ENCODE data around the gene FUT3. TPM values are rescaled to one million over a fixed set of nuclear protein-coding genes. Genes with fewer than 3 reads are reported as not detected.

The FUT3 gene
- total RNA-seq (under 1 TPM in 1 of 2 donors, not detected in 1; 0.25 TPM), polyA plus RNA-seq (under 1 TPM; 0.27 to 0.47 TPM)

DNA sequence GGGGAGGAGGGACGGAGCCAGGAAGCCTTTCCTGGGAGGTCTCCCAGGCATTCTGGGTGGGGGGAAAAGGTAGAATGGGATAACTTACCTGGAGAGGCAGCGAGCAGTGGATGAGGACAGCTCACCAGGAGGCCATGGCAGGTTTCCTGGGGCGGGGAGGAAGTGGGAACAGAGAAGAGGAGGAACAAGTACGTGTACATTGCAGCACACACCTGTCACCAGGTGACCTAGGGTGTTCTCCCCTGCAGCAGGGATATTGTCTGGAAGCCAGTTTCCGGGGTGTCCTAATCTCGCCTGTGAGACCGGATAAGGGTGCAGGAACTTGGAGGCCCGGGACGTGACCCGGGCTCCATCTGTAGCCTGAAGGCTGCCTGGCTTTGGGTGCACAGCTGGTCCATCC lies at the start of gene FUT3:
FUT3 (minus strand) TSS at position 148 of the 400 bp plus-strand sequence.
- Histone ChIP-seq H3K9ac (ENCODE audit: low read depth in 1 of 2, low read length in 2 of 2) (no peak within 1 kb of the TSS), H3K36me3 (ENCODE audit: control insufficient read depth in 4 of 4, insufficient read depth in 3 of 4, low read depth in 1 of 4, low read length in 3 of 4) (no peaks in the 10 kb centered on the region), H3K27me3 (ENCODE audit: control insufficient read depth in 4 of 4, insufficient read depth in 4 of 4, low read length in 3 of 4) (no peaks in the 10 kb centered on the region), H3K27ac (ENCODE audit: low read depth in 1 of 2, low read length in 2 of 2) (no peak within 1 kb of the TSS), H3K4me1 (ENCODE audit: control insufficient read depth in 4 of 4, insufficient read depth in 4 of 4, low read length in 3 of 4) (peaks cover 0 to 5% (median 2%) of the 10 kb centered on the region in 4 donors), H3K9me3 (ENCODE audit: control insufficient read depth in 4 of 4, low read length in 3 of 4) (no peaks in the 10 kb centered on the region), H3K4me3 (ENCODE audit: low read depth in 1 of 3, low read length in 3 of 3) (no peak within 1 kb of the TSS)
- TF ChIP-seq FOXA2 (IDR thresholded peaks at IDR 0.05) = no peak
- TF ChIP-seq FOXA1 (IDR thresholded peaks at IDR 0.05) = no peak
- 72% methylated on average over 10 of the region's 10 CpGs for WGBS
- DNase-seq (ENCODE audit: low spot score) = no peak

DNA sequence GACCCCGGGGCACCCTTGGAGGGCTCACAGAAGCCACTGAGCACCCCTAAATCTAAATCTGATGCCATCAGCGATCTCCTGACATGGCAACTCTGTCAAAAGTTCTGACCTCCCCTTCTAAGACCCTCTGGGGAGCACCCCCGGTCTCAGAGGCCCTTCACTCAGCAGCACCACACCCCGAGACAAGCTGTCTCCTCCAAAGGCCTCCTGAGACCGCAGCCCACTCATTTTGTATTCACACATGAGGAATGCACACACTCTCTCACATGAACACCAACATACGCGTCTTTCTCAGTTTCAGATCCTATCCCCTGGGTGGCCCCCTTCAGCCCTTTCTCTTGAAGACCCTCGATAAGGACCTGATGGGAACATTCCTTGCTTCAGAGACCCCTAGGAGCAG lies 49.7 kb upstream of the FUT3 start:
- WGBS = 94% methylated on average over 8 of the region's 8 CpGs
- Histone ChIP-seq H3K27me3 (ENCODE audit: control insufficient read depth in 4 of 4, insufficient read depth in 4 of 4, low read length in 3 of 4) (no peaks in the 10 kb centered on the region), H3K36me3 (ENCODE audit: control insufficient read depth in 4 of 4, insufficient read depth in 3 of 4, low read depth in 1 of 4, low read length in 3 of 4) (peaks cover 0 to 11% (median 4%) of the 10 kb centered on the region in 4 donors), H3K9me3 (ENCODE audit: control insufficient read depth in 4 of 4, low read length in 3 of 4) (no peaks in the 10 kb centered on the region), H3K4me1 (ENCODE audit: control insufficient read depth in 4 of 4, insufficient read depth in 4 of 4, low read length in 3 of 4) (peaks cover 3 to 25% (median 21%) of the 10 kb centered on the region in 4 donors), H3K9ac (ENCODE audit: low read depth in 1 of 2, low read length in 2 of 2) (no peak overlapping the region), H3K27ac (ENCODE audit: low read depth in 1 of 2, low read length in 2 of 2) (no peak overlapping the region), H3K4me3 (ENCODE audit: low read depth in 1 of 3, low read length in 3 of 3) (no peak overlapping the region)
- TF ChIP-seq, protein P1, sequence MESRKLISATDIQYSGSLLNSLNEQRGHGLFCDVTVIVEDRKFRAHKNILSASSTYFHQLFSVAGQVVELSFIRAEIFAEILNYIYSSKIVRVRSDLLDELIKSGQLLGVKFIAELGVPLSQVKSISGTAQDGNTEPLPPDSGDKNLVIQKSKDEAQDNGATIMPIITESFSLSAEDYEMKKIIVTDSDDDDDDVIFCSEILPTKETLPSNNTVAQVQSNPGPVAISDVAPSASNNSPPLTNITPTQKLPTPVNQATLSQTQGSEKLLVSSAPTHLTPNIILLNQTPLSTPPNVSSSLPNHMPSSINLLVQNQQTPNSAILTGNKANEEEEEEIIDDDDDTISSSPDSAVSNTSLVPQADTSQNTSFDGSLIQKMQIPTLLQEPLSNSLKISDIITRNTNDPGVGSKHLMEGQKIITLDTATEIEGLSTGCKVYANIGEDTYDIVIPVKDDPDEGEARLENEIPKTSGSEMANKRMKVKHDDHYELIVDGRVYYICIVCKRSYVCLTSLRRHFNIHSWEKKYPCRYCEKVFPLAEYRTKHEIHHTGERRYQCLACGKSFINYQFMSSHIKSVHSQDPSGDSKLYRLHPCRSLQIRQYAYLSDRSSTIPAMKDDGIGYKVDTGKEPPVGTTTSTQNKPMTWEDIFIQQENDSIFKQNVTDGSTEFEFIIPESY (IDR thresholded peaks at IDR 0.05) = no peak
- no peak for DNase-seq (ENCODE audit: low spot score)

DNA sequence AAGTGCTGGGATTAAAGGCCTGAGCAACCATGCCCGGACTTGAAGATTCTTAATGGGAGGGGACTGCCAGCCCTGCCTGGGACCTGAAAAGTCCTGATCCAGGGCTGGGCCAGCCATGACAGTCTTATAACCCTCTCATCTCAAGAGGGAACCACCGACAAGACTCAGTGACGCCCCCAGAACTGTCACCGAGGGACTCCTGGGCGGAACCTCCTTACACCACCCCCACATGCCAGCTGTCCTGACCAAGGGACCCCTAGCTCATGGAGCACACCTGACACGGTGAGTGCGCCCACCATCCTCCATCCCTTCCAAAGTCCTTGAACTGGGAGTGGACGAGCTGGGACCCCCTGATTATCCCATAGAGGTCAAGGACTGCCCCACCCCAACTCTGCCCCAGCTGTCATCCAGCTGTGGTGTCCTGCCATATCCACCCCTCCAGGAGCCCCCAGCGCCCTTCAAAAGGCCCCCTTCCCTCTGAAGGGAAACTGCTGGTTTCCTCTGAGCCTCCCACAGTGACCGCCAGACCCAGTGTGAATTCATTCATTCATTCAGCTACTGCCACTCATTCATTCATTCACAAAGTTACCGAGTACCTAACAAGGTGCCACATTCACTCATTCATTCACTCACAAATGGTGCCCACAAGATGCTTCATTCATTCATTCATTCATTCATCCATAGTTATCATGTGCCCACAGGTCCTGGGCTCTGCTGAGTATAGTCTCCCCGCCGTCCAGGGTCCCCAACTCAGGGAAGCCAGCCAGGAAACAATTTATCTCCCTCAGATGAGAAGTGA lies 48.7 kb upstream of the FUT3 start:
- H3K36me3 ChIP-seq (ENCODE audit: control insufficient read depth in 4 of 4, insufficient read depth in 3 of 4, low read depth in 1 of 4, low read length in 3 of 4) = peaks cover 8 to 21% (median 9%) of the 10 kb centered on the region in 4 donors
- DNase-seq (ENCODE audit: low spot score) = no peak
- H3K9ac ChIP-seq (ENCODE audit: low read depth in 1 of 2, low read length in 2 of 2) = no peak overlapping the region
- no peaks in the 10 kb centered on the region for H3K9me3 ChIP-seq (ENCODE audit: control insufficient read depth in 4 of 4, low read length in 3 of 4)
- no peak overlapping the region for H3K4me3 ChIP-seq (ENCODE audit: low read depth in 1 of 3, low read length in 3 of 3)
- TF ChIP-seq FOXA1 (IDR thresholded peaks at IDR 0.05) = no peak
- no peak for TF ChIP-seq ATF3 (IDR thresholded peaks at IDR 0.05)
- TF ChIP-seq FOXA2 (IDR thresholded peaks at IDR 0.05) = no peak
- TF ChIP-seq EGR1 (IDR thresholded peaks at IDR 0.05; ENCODE audit: low read depth in 2 of 2) = no peak
- TF ChIP-seq, protein P2, sequence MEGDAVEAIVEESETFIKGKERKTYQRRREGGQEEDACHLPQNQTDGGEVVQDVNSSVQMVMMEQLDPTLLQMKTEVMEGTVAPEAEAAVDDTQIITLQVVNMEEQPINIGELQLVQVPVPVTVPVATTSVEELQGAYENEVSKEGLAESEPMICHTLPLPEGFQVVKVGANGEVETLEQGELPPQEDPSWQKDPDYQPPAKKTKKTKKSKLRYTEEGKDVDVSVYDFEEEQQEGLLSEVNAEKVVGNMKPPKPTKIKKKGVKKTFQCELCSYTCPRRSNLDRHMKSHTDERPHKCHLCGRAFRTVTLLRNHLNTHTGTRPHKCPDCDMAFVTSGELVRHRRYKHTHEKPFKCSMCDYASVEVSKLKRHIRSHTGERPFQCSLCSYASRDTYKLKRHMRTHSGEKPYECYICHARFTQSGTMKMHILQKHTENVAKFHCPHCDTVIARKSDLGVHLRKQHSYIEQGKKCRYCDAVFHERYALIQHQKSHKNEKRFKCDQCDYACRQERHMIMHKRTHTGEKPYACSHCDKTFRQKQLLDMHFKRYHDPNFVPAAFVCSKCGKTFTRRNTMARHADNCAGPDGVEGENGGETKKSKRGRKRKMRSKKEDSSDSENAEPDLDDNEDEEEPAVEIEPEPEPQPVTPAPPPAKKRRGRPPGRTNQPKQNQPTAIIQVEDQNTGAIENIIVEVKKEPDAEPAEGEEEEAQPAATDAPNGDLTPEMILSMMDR (IDR thresholded peaks at IDR 0.05; ENCODE audit: low read depth, low read length, missing input control) = no peak
- WGBS = 95% methylated on average over 13 of the region's 13 CpGs
- H3K27me3 ChIP-seq (ENCODE audit: control insufficient read depth in 4 of 4, insufficient read depth in 4 of 4, low read length in 3 of 4) = no peaks in the 10 kb centered on the region
- H3K27ac ChIP-seq (ENCODE audit: low read depth in 1 of 2, low read length in 2 of 2) = no peak overlapping the region
- peaks cover 0 to 18% (median 12%) of the 10 kb centered on the region in 4 donors for H3K4me1 ChIP-seq (ENCODE audit: control insufficient read depth in 4 of 4, insufficient read depth in 4 of 4, low read length in 3 of 4)
